GM19025 (cell line): ENCODE measurements around the gene RET.

Source experiments
- ATAC-seq: cut with Tn5 transposase; IDR thresholded peaks from one replicate; pipeline ENCODE4 v1.9.1; 2021; ENCODE audit warnings: mild to moderate bottlenecking, low read depth, moderate library complexity; ENCODE audit not compliant: unreplicated experiment

RET gene

DNA sequence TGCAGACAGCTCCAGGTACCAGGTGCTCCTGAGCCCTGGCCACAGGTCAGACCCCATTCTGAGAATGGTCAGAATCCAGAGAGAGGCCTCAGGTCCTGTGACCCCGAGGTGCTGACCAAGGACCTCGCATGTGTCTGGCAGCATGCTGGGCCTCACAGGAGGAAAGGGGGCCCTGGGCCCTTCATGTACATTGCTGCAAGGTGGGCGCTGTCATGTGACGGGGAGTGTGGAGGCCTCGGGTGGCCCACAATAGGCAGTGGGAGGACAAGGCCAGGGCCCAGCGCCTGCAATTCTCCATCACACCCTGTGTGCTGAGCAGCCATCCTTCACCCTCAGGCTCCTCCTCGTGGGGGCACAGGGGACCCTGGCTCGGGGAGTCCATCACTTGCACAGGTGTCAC lies 15.5 kb upstream of the RET start:
- ATAC-seq: no peak

GRCh38 chr10:43061760-43062159 lies 15.1 kb upstream of the RET start:
- ATAC-seq: no peak

GRCh38 chr10:43062402-43063160 lies 14.3 kb upstream of the RET start:
- ATAC-seq: no peak

DNA sequence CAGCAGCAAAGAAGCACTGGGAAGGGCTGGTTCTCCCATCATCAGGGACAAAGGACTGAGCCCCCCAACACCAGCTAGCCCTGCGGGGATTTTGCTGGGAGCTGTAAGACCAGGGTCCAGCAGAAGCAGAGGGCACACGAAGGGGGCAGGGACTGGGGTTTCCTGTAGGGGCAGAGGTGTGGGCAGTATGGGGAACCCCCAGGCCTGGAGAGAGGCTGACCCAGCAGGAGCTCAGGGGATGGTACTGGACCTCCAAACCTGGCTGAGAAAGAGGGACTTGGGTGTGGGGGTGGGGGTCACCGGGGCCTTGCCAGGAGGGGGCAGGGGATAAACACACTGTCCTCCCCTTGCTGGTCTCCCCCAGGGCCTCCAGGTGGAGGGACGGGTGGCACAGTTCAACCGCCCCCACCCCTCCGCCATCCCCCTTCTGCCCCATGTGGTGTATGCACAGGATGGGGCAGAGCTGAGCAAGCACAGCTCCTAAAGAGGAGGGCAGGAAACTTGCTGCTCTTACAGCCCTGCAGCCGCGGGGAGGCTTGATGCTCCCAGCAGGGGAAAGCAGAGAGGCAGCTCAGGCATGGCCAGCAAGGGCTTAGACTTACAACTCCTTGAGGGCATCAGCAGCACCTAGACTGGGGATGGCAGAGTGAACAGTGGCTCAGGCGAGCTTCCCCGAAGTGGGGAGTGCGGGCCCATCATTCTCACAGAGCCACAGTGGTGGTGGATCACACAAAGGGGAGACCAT lies 12.4 kb upstream of the RET start:
- ATAC-seq: no peak

GRCh38 chr10:43065234-43065633 lies 11.6 kb upstream of the RET start:
- no peak for ATAC-seq

DNA sequence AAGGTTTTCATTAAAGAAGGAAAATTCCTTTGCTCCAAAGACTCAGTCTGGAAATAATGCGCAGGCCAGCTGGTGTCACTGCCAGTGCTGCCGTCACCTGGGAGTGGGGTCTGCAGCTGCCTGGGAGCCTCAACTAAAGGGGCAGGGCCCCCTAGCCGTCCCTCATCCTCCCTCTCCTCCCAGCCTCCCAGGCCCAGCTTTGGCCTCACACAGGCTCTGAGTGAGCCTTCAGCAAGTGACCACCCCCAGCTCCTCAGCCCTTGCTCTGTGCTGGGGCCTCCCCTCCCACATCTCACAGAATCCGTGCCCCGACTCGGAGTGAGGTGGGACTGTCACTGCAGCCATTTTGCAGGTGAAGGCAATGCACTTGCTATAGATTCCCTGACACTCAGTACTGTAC lies 11.1 kb upstream of the RET start:
- ATAC-seq: no peak

- no peak for ATAC-seq
Measured at GRCh38 chr10:43066481-43066880, 10.4 kb upstream of the RET start.

DNA sequence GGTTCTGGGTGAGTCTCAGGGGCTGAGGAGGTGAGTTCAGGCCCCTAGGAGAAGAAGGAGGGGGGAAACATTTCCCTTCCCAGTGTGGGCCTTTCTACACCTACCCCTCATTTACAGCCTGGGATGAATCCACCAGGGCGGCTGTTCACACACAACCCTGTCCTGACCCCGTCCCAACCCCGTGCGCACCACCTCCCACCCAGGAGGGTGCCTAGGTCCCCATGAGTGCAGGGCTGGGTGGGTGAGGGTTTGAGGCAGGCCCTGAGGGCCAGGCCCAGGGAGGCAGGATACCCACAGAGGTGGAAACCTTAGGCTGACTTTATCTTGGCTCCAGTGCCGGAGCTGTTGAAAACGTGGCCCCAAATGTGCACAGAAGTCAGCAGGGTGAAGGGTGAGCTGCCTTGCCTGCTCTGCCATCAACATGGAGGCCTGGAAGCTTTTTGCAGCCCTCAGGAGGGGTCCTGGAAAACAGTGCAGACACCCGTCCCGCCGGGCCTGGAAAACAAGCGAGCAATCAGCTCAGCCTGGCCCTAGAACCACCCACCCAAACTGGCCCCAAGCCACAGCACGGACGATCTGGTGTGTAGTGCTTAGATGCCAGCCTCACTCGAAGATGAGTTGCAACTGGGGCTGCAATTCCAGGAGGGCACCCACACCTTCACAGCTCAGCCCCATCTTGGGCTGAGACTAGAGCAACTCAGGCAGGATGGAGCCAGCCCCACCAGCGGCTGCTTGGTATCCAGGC lies 9.3 kb upstream of the RET start:
- no peak for ATAC-seq

DNA sequence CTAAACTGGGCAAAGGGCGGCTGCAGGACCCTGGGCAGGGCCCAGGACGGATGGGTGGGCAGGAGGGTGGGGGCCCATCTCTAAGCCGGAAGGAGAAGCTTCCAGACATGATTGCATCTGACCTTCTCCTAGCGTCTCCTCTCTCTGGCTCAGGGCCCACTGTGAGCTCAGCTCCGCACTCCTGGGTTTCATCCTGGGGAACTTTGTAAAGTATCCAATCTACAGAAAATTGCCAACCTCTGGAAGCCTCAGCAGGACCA lies 8.8 kb upstream of the RET start:
- no peak for ATAC-seq

- ATAC-seq: no peak
Measured at GRCh38 chr10:43068471-43069210, 8.2 kb upstream of the RET start.

GRCh38 chr10:43069211-43069515 lies 7.7 kb upstream of the RET start:
- ATAC-seq: no peak

DNA sequence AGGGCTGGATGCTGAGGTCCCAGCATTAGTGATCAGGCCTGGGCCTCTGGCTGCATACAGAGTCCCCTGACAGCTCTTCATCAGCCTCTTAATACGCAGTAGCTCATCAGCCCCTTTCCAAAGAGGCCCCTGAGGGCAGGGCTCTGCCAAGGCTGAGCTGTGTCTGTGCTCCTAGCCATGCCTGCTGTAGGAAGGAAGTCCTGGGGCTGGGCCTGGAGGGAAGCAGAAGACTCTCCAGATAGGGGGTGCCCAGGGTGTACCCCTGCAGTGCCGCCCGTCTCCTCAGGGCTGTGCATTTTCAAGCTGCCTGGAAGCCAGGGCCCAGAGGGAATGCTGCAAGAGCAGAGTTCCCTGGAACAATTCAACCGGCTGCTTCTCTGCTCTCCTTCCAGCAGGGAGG lies 7.3 kb upstream of the RET start:
- no peak for ATAC-seq

DNA sequence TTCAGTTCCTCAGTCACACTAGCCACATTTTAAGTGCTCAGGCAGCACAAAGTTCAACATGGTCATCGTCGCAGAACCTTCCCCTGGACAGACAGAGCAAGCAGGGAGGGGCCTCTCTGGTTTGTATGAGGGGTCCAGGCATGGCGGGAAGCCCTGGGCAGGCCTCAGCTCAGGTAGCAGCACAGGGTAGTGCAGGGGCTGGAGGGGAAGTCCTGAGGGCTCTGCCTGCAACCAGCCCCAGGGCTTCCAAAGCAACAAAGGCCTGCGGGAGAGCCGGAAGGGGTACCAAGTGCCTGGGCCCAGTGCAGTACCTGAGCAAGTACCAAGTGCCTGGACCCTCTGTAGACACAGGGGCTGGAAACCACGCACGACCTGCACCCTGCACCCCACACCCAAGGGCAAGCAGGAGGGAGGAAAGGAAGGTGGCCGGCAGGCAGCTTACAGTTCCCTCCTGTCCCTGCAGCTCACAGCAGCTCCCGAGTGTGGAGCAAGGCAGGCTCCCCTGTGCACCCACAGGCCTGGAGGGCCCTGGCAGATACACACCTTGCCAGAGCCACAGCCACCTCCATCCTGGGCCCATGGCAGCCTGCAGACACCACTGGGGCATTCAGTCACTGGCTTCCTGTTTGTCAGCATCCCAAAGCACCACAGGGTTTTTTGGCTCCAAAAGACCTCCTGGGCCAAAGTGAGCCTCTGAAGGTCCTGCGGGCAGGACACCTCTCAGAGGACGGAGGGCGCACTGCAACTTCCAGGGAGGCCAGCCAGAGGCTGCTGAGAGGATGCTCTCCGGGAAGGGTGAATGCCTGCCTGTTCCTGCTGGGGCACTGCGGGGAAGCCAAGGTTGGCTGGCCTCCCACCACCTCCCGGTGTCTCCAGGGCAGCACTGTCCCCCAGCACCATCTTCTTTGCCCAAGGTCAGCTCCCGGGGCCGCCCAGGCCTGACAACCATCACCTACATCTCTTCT lies 6.5 kb upstream of the RET start:
- ATAC-seq: no peak

GRCh38 chr10:43071865-43072650 lies 4.8 kb upstream of the RET start:
- no peak for ATAC-seq

DNA sequence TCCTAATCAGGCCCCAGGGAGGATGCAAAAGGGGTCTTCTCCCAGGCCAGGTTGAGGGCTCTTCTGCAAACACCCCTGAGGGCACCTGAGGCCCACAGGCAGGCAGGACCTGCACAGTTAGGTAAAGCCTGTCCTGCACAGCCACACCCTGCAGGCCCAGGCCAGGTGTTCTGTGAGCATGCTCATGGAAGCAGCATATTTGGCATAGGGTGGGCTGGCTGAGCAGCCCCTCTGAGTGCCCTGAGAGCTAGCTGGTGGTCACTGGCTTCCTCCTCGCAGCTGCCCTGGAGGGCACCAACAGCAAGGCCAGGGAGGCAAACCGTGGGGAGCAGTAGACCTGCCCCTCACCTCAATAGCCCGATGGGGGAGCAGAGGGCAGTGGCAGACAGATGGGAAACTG lies 3.7 kb upstream of the RET start:
- ATAC-seq: no peak

GRCh38 chr10:43073721-43074120 lies 3.1 kb upstream of the RET start:
- ATAC-seq: no peak

GRCh38 chr10:43074409-43074808 lies 2.5 kb upstream of the RET start:
- no peak for ATAC-seq

DNA sequence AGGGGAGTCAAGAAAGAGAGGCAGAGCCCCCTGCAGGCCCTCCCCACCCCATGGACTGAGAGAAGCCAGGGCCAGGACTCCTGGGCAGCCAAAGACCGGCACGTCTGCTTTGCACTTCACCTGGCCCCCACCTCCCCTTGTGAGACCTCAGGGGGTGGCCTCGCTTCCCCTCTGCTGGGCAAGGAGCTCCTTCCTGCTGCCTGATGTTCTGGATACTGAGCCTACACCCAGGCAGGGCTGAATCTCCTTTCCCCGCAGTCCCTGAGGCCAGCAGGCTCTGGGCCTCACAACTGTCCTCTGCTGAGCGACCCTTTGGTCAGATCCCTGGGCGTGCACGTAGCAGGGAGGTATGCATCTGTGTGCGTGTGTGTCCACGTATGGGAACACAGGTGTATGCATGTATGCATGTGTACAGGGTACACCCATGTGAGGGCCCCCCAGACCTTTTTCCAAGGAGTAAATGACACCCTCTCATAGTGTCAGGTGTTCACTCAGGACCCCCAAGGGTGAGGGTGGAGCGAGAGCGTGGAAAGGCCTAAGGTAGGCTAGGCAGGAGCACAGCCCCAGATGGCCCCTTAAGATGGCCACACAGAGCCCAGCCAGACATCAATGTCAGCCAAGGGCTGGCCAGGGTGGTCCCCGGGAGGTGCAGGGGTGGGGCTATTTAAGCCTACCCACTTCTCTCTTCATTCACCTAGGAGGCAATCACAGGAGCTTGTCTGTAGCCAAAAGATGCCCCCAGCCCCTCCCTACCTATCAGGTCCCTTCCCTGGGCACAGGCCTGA lies 1.9 kb upstream of the RET start:
- no peak for ATAC-seq

- no peak for ATAC-seq
Measured at GRCh38 chr10:43075612-43076003, 1.3 kb upstream of the RET start.
